HG03039 (cell line): ENCODE data around the gene HLA-DPB1.
"Not testable (repeated sequence)": the region's sequence is repeated elsewhere in the genome, so short reads cannot be mapped to it uniquely, and the experiment has no call there.

Source experiments
- ATAC-seq: cut with Tn5 transposase; IDR thresholded peaks from one replicate; pipeline ENCODE4 v1.9.1; 2021; ENCODE audit warnings: mild to moderate bottlenecking, moderate library complexity; ENCODE audit not compliant: unreplicated experiment

The HLA-DPB1 gene

GRCh38 chr6:33075568-33076405 is at the start of gene HLA-DPB1:
Gene HLA-DPB1, plus strand, starts transcription at chr6:33075990. Its CDS starts 52 bp downstream, at chr6:33076042.
- ATAC-seq: peak; percentile 55

GRCh38 chr6:33028220-33028849 is 47.5 kb upstream of the HLA-DPB1 start:
- ATAC-seq: no peak

GRCh38 chr6:33029328-33030184 is 46.2 kb upstream of the HLA-DPB1 start:
- peak; percentile 71 for ATAC-seq

DNA sequence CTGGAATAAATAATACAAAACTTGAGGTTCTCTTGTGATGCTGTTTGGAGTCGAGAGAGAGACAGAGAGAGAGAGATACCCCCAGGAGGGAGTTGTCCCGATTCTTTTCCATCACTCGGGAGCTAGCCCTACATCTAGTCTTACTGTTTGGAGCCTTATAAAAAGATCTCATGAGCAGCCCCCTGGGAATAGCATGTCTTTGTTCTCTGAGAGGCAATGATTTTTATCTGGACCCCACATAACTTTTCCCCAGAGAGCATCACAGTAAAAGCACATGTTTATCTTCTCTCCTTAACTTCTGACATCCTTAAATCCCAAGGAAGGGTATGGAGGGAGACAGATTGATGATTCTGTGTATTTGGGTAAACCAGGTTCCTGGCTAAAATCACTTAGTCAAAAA is 45.5 kb upstream of the HLA-DPB1 start:
- no peak for ATAC-seq

DNA sequence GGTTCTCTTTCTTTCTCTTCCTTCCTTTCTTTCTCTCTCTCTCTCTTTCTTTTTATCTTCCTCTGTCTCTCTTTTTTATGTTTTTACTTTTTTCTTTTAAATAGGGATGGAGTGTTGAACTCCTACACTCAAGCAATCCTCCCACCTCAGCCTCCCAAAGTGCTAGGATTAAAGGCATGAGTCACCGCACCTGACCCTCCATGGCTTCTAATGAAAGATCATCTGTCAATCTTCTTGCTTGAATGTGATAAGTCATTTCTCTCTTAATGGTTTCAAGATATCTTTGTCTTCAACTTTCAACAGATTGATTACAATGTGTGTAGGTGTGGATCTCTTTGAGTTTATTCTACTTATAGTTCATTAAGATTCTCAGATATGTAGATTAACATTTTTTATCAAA is 41.2 kb upstream of the HLA-DPB1 start:
- ATAC-seq: no peak

DNA sequence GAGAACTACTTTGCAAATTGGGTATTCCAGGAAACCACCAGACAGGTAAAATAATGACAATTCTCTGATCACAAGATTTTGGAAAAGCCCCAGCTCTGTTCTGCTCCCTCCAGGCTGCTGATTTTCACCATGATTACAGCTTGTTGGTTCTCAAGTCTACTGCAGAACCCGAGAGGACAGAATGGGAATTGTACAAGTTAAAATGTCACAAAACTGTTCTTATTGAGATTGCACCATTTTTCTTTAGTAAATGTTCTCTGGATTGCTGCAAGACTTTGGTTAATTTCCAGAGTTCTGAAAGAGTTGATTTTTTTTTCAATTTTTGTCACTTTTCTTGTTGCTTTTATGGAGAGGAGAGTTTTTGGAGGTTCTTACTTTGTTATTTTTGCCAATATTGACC is 39.3 kb upstream of the HLA-DPB1 start:
- no peak for ATAC-seq

DNA sequence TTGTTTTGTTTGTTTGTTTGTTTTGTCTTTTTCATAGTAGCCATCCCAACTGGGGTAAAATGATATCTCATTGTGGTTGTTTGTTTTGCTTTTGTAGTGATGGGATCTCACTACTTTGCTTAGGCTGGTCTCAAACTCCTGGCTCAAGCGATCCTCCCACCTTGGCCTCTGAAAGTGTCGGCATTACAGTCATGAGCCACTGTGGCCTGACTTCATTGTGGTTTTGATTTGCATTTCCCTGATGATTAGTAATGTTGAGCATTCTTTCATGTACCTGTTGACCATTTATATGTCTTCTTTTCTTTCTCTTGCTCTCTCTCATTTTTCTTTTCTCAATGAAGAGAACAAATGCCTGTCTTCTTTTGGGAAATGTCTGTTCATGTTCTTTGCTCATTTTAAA is 35.6 kb upstream of the HLA-DPB1 start:
- ATAC-seq: no peak

DNA sequence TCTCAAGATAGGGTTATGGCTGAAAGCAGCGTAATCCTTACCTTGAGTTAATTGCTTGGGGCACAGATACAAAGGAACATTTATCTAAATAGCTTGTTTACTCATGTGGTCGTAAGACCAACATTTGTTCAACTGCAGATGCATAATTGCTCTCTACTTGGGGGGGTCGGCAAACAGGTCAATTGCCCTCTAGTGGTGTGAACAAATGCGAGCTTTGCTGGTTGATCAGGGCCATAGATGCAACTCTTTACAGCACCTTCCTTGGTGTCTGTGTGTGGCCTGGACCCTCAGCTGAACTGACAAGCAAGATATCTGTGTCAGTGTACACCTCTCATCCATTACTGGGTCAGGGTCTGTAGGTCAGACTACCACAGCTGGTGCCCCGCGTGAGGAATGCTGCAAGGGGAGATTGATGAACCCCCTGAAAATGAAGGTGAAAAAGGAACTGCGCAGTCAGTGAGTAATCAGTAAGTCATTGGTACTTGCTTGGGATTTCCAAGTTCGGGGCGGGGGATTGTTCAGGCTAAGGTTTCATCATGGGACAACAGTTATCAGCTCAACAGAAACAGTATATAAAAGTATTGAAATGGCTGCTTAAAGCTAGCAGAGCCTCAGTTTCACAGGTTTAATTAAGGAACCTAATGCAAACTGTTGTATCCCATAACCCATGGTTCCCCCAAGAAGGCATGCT is 26.3 kb upstream of the HLA-DPB1 start:
- no peak for ATAC-seq

GRCh38 chr6:33050014-33050810 is 25.6 kb upstream of the HLA-DPB1 start:
- no peak for ATAC-seq

DNA sequence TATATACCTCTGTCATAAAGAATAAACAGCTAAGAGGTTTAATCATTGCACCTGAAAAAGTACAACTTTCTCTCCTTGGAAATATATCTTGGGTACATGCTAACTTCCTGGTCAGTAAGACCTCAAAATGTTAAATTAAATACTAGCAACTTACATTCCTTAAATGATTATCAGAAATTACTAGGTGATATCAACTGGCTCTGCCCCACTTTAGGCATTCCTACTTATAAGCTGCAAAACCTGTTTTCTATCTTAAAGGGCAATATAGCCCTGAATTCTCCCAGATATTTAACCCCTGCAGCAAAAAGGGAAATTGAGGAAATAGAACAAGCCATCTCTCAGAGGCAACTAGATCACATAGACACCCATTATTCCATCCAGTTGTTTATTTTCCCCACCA is 23.2 kb upstream of the HLA-DPB1 start:
- ATAC-seq: no peak

DNA sequence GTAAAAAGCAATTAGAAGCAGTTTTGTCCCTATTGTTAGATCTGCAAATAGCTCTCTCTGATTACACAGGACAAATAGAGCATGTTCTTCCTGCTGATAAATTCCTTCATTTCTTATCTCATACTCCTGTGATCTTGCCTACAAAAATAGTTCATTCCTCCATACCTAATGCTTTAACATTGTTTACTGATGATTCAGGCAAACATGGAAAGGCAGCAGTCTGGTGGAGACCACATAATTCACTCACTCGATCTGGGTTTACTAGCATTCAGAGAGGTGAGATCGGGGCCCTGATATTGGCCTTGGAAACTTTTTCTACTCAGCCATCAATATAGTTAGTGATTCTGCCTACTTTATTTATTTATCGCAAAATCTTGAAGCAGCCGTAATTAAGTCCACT is 22.6 kb upstream of the HLA-DPB1 start:
- ATAC-seq: no peak

DNA sequence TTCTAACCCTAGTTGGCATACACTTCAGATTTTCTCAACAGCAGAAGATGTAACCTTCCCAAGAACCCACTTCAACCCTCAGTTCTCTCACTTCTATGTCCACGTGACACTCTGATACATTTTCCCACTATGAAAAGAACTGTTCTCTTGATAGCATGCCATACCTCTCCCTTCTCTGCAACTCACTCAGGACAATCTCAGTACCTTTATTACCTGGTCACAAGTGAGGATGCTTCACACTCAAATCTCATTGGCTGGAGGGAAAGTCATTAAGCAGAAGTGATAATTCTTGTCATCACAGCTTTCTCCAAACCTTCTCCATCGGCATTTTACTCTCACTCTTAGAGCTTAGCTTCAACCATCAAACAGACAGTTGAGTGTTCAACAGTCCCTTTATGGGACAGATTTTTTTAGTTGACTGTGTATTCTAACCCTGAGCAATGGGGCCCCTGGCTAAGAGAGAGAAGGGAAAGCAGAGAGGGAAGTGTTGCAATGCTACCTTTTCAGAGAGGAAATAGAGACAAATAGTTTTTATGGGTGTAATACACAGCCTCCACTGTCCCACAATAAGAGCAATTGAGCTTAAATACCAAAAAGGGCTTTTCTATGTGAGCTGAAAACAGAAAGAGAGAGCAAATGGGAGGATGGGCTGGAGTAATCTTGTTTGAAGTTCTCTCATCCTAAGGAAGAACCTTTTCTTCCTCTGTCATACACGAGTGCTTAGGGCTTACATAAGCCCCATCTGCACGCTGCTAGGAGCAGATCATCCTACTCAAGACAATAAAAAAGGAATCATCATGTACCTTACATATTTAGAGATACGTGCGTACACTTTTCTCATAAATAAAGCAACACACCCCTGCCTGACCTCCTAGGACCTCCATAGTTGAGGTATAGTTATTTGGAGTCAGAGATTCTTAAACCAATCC is 18.3 kb upstream of the HLA-DPB1 start:
- no peak for ATAC-seq

DNA sequence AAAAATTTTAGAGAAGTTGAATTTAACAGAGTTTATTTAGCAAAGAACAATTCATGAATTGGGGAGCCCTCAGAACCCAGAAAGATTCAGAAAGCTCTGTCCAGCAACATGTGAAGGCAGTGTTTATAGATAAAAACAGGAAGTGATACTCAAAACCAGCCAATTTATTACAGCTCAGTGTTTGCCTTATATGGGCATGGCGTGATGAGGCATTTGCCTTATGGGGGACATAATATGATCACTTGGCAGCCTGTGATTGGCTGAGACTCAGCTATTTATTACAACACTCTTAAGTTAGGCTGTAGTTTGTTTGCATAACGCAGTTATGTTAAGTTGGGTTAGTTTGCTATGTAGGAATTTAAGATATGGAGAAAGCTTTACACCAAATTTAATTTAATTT is 13.8 kb upstream of the HLA-DPB1 start:
- ATAC-seq: no peak

- not testable (repeated sequence) for ATAC-seq
These were observed 12.4 kb upstream of the HLA-DPB1 start for GRCh38 chr6:33063435-33063834.

DNA sequence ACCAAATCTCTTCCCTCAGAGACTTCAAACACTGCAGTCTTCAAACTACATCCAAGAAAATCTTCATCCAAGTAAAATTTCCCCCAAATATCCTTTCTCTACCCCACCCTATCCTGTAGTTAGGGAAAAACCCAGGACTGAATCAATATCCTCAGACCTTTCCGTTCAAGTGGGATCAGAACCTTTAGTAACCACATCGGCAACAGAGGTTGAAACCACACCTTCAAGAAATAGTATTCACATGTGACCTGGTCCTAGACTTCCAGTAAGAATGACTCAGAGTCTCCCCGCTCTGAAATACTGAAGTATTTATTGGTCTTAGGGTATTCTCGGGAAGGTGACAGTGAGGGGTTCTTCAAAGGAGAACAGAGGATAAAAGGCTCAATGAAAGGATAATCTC is 11.1 kb upstream of the HLA-DPB1 start:
- ATAC-seq: no peak

DNA sequence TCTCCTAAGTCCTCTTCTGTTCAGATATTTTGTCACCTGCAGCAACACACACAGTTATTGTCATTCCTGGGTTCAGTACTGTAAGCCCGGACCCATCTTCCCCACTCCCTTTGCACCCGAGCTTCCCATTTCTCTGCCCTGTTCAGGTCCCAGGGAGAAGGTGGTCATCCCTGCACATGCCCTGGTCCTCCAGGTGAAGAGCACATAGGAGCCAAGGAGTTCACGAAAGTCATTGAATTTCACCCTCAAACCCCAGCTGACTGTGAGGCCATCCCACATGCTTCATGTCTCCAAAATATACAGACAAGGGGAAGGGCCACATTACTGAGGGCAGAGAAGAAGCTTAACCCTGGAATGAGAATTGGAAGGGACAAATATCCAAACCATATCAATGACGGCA is 10.5 kb upstream of the HLA-DPB1 start:
- no peak for ATAC-seq

DNA sequence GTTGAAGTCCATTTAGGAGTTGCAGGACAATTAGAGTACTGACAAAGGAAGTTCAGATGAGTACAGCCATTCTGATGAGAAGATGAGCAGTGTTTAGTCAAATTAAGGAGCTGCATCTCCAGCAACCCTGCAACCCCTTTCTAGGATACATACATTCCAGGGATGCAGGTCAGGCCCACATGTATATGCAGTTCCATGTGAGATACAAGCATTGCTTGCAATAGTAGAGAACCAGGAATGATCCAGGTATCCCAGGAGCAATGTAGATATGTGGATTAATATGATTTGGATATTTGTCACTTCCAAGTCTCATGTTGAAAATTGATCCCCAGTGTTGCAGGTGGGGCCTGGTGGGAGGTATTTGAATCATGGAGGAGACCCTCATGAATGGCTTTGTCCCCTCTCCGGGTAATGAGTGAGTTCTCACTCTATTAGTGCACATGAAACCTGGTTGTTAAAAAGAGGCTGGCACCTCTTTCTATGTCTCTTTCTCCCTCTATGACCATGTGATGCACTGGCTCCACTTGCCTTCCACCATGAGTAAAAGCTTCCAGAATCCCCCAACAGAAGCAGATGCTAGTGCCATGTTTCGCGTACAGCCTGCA is 8.8 kb upstream of the HLA-DPB1 start:
- ATAC-seq: no peak

GRCh38 chr6:33069021-33069738 is 6.6 kb upstream of the HLA-DPB1 start:
- ATAC-seq: no peak
